Activated naive CD8-positive, alpha-beta T cell treated with anti-CD3 and anti-CD28 coated beads, Interleukin-2, amount 50 U/mL, for 24 hours (primary cell): ENCODE measurements around the gene GRIA4.

Experiments
- ATAC-seq: fragments of 150-1000 bp; cut with Tn5 transposase; one replicate; pipeline ENCODE4 v1.10.0; 2021
- DNase-seq: peaks from one replicate; pipeline ENCODE4 v3.0.0; 2021
- H3K27ac Mint-ChIP-seq: one replicate; pipeline ENCODE4 v1.8.0; 2021; ENCODE audit warnings: mild to moderate bottlenecking, mixed read lengths
- H3K27me3 Mint-ChIP-seq: one replicate; pipeline ENCODE4 v1.8.0; 2021; ENCODE audit warnings: mixed read lengths
- H3K36me3 Mint-ChIP-seq: one replicate; pipeline ENCODE4 v1.8.0; 2021; ENCODE audit warnings: low read depth, mixed read lengths
- H3K4me1 Mint-ChIP-seq: one replicate; pipeline ENCODE4 v1.8.0; 2021; ENCODE audit warnings: mixed read lengths
- H3K4me3 Mint-ChIP-seq: one replicate; pipeline ENCODE4 v1.8.0; 2021; ENCODE audit warnings: mild to moderate bottlenecking, moderate library complexity, mixed read lengths
- H3K9me3 Mint-ChIP-seq: one replicate; pipeline ENCODE4 v1.8.0; 2021; ENCODE audit warnings: mixed read lengths

GRIA4 gene

GRCh38 chr11:105903113-105903512 is 293.2 kb downstream of the GRIA4 start:
- H3K36me3 Mint-ChIP-seq, result no peaks in the 10 kb centered on the region
- no peaks in the 10 kb centered on the region for H3K4me1 Mint-ChIP-seq
- ATAC-seq, result no peak
- no peak for DNase-seq
- no peaks in the 10 kb centered on the region for H3K9me3 Mint-ChIP-seq
- H3K4me3 Mint-ChIP-seq, result no peak overlapping the region
- H3K27ac Mint-ChIP-seq, result no peak overlapping the region
- peaks cover 2% of the 10 kb centered on the region for H3K27me3 Mint-ChIP-seq

GRCh38 chr11:105906517-105906916 is 296.6 kb downstream of the GRIA4 start:
- DNase-seq, result no peak
- H3K9me3 Mint-ChIP-seq, result no peaks in the 10 kb centered on the region
- ATAC-seq, result no peak
- no peak overlapping the region for H3K27ac Mint-ChIP-seq
- H3K36me3 Mint-ChIP-seq, result no peaks in the 10 kb centered on the region
- no peaks in the 10 kb centered on the region for H3K27me3 Mint-ChIP-seq
- H3K4me1 Mint-ChIP-seq, result no peaks in the 10 kb centered on the region
- no peak overlapping the region for H3K4me3 Mint-ChIP-seq

- Mint-ChIP-seq H3K27me3 (no peaks in the 10 kb centered on the region), H3K9me3 (no peaks in the 10 kb centered on the region), H3K27ac (no peak overlapping the region), H3K4me3 (no peak overlapping the region), H3K4me1 (no peaks in the 10 kb centered on the region), H3K36me3 (no peaks in the 10 kb centered on the region)
- DNase-seq, result no peak
- ATAC-seq, result no peak
These were observed 297.4 kb downstream of the GRIA4 start for GRCh38 chr11:105907319-105907718.

GRCh38 chr11:105910095-105910715 is 300.3 kb downstream of the GRIA4 start:
- DNase-seq (no peak), ATAC-seq (no peak)
- H3K9me3 Mint-ChIP-seq, result no peaks in the 10 kb centered on the region
- peaks cover 1% of the 10 kb centered on the region for H3K27me3 Mint-ChIP-seq
- no peaks in the 10 kb centered on the region for H3K36me3 Mint-ChIP-seq
- H3K4me3 Mint-ChIP-seq, result no peak overlapping the region
- no peak overlapping the region for H3K27ac Mint-ChIP-seq
- H3K4me1 Mint-ChIP-seq, result no peaks in the 10 kb centered on the region

- Mint-ChIP-seq H3K9me3 (no peaks in the 10 kb centered on the region), H3K4me3 (no peak overlapping the region), H3K4me1 (no peaks in the 10 kb centered on the region), H3K36me3 (no peaks in the 10 kb centered on the region), H3K27me3 (peaks cover 1% of the 10 kb centered on the region), H3K27ac (no peak overlapping the region)
- DNase-seq, result no peak
- no peak for ATAC-seq
These were observed 301.6 kb downstream of the GRIA4 start for GRCh38 chr11:105911454-105911853.

- Mint-ChIP-seq H3K4me3 (no peak overlapping the region), H3K9me3 (no peaks in the 10 kb centered on the region), H3K4me1 (no peaks in the 10 kb centered on the region), H3K27me3 (peaks cover 1% of the 10 kb centered on the region), H3K27ac (no peak overlapping the region), H3K36me3 (no peaks in the 10 kb centered on the region)
- ATAC-seq, result no peak
- DNase-seq, result no peak
These were observed 302.8 kb downstream of the GRIA4 start for GRCh38 chr11:105912666-105913065.

GRCh38 chr11:105915021-105915420 is 305.1 kb downstream of the GRIA4 start:
- Mint-ChIP-seq H3K27ac (no peak overlapping the region), H3K4me3 (no peak overlapping the region), H3K36me3 (no peaks in the 10 kb centered on the region), H3K9me3 (no peaks in the 10 kb centered on the region), H3K27me3 (peaks cover 1% of the 10 kb centered on the region), H3K4me1 (no peaks in the 10 kb centered on the region)
- DNase-seq, result no peak
- no peak for ATAC-seq

GRCh38 chr11:105918039-105918438 is 308.2 kb downstream of the GRIA4 start:
- Mint-ChIP-seq H3K4me3 (no peak overlapping the region), H3K27me3 (no peaks in the 10 kb centered on the region), H3K9me3 (no peaks in the 10 kb centered on the region), H3K4me1 (no peaks in the 10 kb centered on the region), H3K36me3 (no peaks in the 10 kb centered on the region), H3K27ac (no peak overlapping the region)
- no peak for DNase-seq
- no peak for ATAC-seq

GRCh38 chr11:105918600-105918999 is 308.7 kb downstream of the GRIA4 start:
- H3K36me3 Mint-ChIP-seq, result no peaks in the 10 kb centered on the region
- ATAC-seq (no peak), DNase-seq (no peak)
- no peaks in the 10 kb centered on the region for H3K27me3 Mint-ChIP-seq
- H3K4me1 Mint-ChIP-seq, result no peaks in the 10 kb centered on the region
- H3K9me3 Mint-ChIP-seq, result no peaks in the 10 kb centered on the region
- no peak overlapping the region for H3K27ac Mint-ChIP-seq
- H3K4me3 Mint-ChIP-seq, result no peak overlapping the region

- Mint-ChIP-seq H3K36me3 (no peaks in the 10 kb centered on the region), H3K27me3 (no peaks in the 10 kb centered on the region), H3K27ac (no peak overlapping the region), H3K4me1 (no peaks in the 10 kb centered on the region), H3K9me3 (no peaks in the 10 kb centered on the region), H3K4me3 (no peak overlapping the region)
- ATAC-seq (no peak), DNase-seq (no peak)
These were observed 313.4 kb downstream of the GRIA4 start for GRCh38 chr11:105923252-105923651.

- H3K4me1 Mint-ChIP-seq, result no peaks in the 10 kb centered on the region
- H3K9me3 Mint-ChIP-seq, result no peaks in the 10 kb centered on the region
- H3K27ac Mint-ChIP-seq, result no peak overlapping the region
- DNase-seq, result no peak
- H3K36me3 Mint-ChIP-seq, result no peaks in the 10 kb centered on the region
- no peaks in the 10 kb centered on the region for H3K27me3 Mint-ChIP-seq
- ATAC-seq, result no peak
- no peak overlapping the region for H3K4me3 Mint-ChIP-seq
These were observed 313.9 kb downstream of the GRIA4 start for GRCh38 chr11:105923807-105924206.

- H3K27ac Mint-ChIP-seq, result no peak overlapping the region
- H3K4me3 Mint-ChIP-seq, result no peak overlapping the region
- H3K27me3 Mint-ChIP-seq, result no peaks in the 10 kb centered on the region
- no peaks in the 10 kb centered on the region for H3K4me1 Mint-ChIP-seq
- no peaks in the 10 kb centered on the region for H3K9me3 Mint-ChIP-seq
- ATAC-seq (no peak), DNase-seq (no peak)
- no peaks in the 10 kb centered on the region for H3K36me3 Mint-ChIP-seq
These were observed 319.4 kb downstream of the GRIA4 start for GRCh38 chr11:105929084-105929955.

GRCh38 chr11:105933695-105934094 is 323.8 kb downstream of the GRIA4 start:
- Mint-ChIP-seq H3K36me3 (no peaks in the 10 kb centered on the region), H3K4me3 (no peak overlapping the region)

GRCh38 chr11:105935791-105936190 is 325.9 kb downstream of the GRIA4 start:
- Mint-ChIP-seq H3K36me3 (no peaks in the 10 kb centered on the region), H3K27me3 (no peaks in the 10 kb centered on the region), H3K4me1 (no peaks in the 10 kb centered on the region), H3K27ac (no peak overlapping the region), H3K4me3 (no peak overlapping the region), H3K9me3 (no peaks in the 10 kb centered on the region)
- ATAC-seq, result no peak
- no peak for DNase-seq

More at GRCh38 chr11:105933695-105934094, 323.8 kb downstream of the GRIA4 start:
- Mint-ChIP-seq H3K27ac (no peak overlapping the region), H3K4me1 (no peaks in the 10 kb centered on the region), H3K9me3 (no peaks in the 10 kb centered on the region), H3K27me3 (no peaks in the 10 kb centered on the region)
- ATAC-seq, result no peak
- DNase-seq, result no peak

GRCh38 chr11:105937331-105937730 is 327.5 kb downstream of the GRIA4 start:
- Mint-ChIP-seq H3K27me3 (no peaks in the 10 kb centered on the region), H3K4me3 (no peak overlapping the region), H3K9me3 (no peaks in the 10 kb centered on the region), H3K27ac (no peak overlapping the region), H3K36me3 (no peaks in the 10 kb centered on the region), H3K4me1 (no peaks in the 10 kb centered on the region)
- no peak for DNase-seq
- ATAC-seq, result no peak
